Measurements from ENCODE around the gene ANKRD1. TPM values are rescaled to one million over a fixed set of nuclear protein-coding genes. Genes with fewer than 3 reads are reported as not detected.
A peak's percentile ranks its signal among the peaks of the same experiment; 100 is the strongest.

The ANKRD1 gene
- total RNA-seq, 1 donor: 52.1 TPM

GRCh38 chr10:90879062-90879461, 41.8 kb downstream of the ANKRD1 start:
- Histone ChIP-seq H3K4me3 (ENCODE audit: insufficient read depth, low read length) (no peak overlapping the region), H3K79me2 (ENCODE audit: insufficient read depth, low read length) (peaks cover 6% of the 10 kb centered on the region), H4K20me1 (ENCODE audit: insufficient read depth, low read length) (no peaks in the 10 kb centered on the region), H3K9me3 (ENCODE audit: low read depth, low read length) (no peaks in the 10 kb centered on the region), H3K27ac (ENCODE audit: low read depth, low read length) (no peak overlapping the region), H3K36me3 (ENCODE audit: insufficient read depth, low read length) (peaks cover 25% of the 10 kb centered on the region), H3K27me3 (ENCODE audit: insufficient read depth, low read length) (no peaks in the 10 kb centered on the region), H3K4me1 (ENCODE audit: insufficient read depth, low read length) (peaks cover 5% of the 10 kb centered on the region), H3K4me2 (ENCODE audit: insufficient read depth, low read length) (no peak overlapping the region), H2AFZ (ENCODE audit: low read length) (no peak overlapping the region)
- DNase-seq (ENCODE audit: insufficient read length, low spot score, missing footprints): no peak
- TF ChIP-seq CTCF (IDR thresholded peaks at IDR 0.05; ENCODE audit: extremely low read depth, low read depth, low read length): no peak

GRCh38 chr10:90872648-90873020, 48.3 kb downstream of the ANKRD1 start:
- Histone ChIP-seq H3K4me3 (ENCODE audit: insufficient read depth, low read length) (peak overlapping the region; percentile 98), H3K9me3 (ENCODE audit: low read depth, low read length) (no peaks in the 10 kb centered on the region), H3K27me3 (ENCODE audit: insufficient read depth, low read length) (peaks cover under 1% of the 10 kb centered on the region), H3K4me1 (ENCODE audit: insufficient read depth, low read length) (peaks cover 15% of the 10 kb centered on the region), H3K79me2 (ENCODE audit: insufficient read depth, low read length) (peaks cover 30% of the 10 kb centered on the region), H3K27ac (ENCODE audit: low read depth, low read length) (peak overlapping the region; percentile 84), H2AFZ (ENCODE audit: low read length) (peak overlapping the region; percentile 96), H4K20me1 (ENCODE audit: insufficient read depth, low read length) (peaks cover 13% of the 10 kb centered on the region), H3K4me2 (ENCODE audit: insufficient read depth, low read length) (peak overlapping the region; percentile 98), H3K36me3 (ENCODE audit: insufficient read depth, low read length) (peaks cover 11% of the 10 kb centered on the region)
- no peak for TF ChIP-seq CTCF (IDR thresholded peaks at IDR 0.05; ENCODE audit: extremely low read depth, low read depth, low read length)
- DNase-seq (ENCODE audit: insufficient read length, low spot score, missing footprints): no peak

GRCh38 chr10:90871766-90872647, 48.9 kb downstream of the ANKRD1 start, which contains the start of gene RPP30:
RPP30 (plus strand) TSS chr10:90871974; CDS start chr10:90871987, 13 bp downstream.
- DNase-seq (ENCODE audit: insufficient read length, low spot score, missing footprints): peak; percentile 91
- no peak for TF ChIP-seq CTCF (IDR thresholded peaks at IDR 0.05; ENCODE audit: extremely low read depth, low read depth, low read length)
- Histone ChIP-seq H3K9me3 (ENCODE audit: low read depth, low read length) (no peaks in the 10 kb centered on the region), H3K27ac (ENCODE audit: low read depth, low read length) (peak within 1 kb of the TSS; percentile 84), H3K36me3 (ENCODE audit: insufficient read depth, low read length) (peaks cover 11% of the 10 kb centered on the region), H3K79me2 (ENCODE audit: insufficient read depth, low read length) (peaks cover 30% of the 10 kb centered on the region), H3K4me1 (ENCODE audit: insufficient read depth, low read length) (peaks cover 15% of the 10 kb centered on the region), H3K4me2 (ENCODE audit: insufficient read depth, low read length) (peak within 1 kb of the TSS; percentile 98), H3K4me3 (ENCODE audit: insufficient read depth, low read length) (peak within 1 kb of the TSS; percentile 98), H2AFZ (ENCODE audit: low read length) (peak within 1 kb of the TSS; percentile 96), H3K27me3 (ENCODE audit: insufficient read depth, low read length) (peaks cover 4% of the 10 kb centered on the region), H4K20me1 (ENCODE audit: insufficient read depth, low read length) (peaks cover 13% of the 10 kb centered on the region)

- Histone ChIP-seq H3K36me3 (ENCODE audit: insufficient read depth, low read length) (peaks cover 6% of the 10 kb centered on the region), H3K27me3 (ENCODE audit: insufficient read depth, low read length) (peaks cover 6% of the 10 kb centered on the region), H3K9me3 (ENCODE audit: low read depth, low read length) (no peaks in the 10 kb centered on the region), H4K20me1 (ENCODE audit: insufficient read depth, low read length) (peaks cover 13% of the 10 kb centered on the region), H3K4me2 (ENCODE audit: insufficient read depth, low read length) (peak overlapping the region; percentile 98), H3K4me3 (ENCODE audit: insufficient read depth, low read length) (peak overlapping the region; percentile 98), H2AFZ (ENCODE audit: low read length) (peak overlapping the region; percentile 96), H3K4me1 (ENCODE audit: insufficient read depth, low read length) (peaks cover 15% of the 10 kb centered on the region), H3K27ac (ENCODE audit: low read depth, low read length) (peak overlapping the region; percentile 84), H3K79me2 (ENCODE audit: insufficient read depth, low read length) (peaks cover 30% of the 10 kb centered on the region)
- peak; percentile 76 for DNase-seq (ENCODE audit: insufficient read length, low spot score, missing footprints)
- peak; percentile 74 for TF ChIP-seq CTCF (IDR thresholded peaks at IDR 0.05; ENCODE audit: extremely low read depth, low read depth, low read length)
These were observed 49.6 kb downstream of the ANKRD1 start for GRCh38 chr10:90871279-90871765.

Measured in osteoblast (primary cell).